ENCODE results near the gene NAXD. TPM values are rescaled to one million over a fixed set of nuclear protein-coding genes. Genes with fewer than 3 reads are reported as not detected.

The NAXD gene
- total RNA-seq, 1 donor from 2014 or later: 25.6 TPM

DNA sequence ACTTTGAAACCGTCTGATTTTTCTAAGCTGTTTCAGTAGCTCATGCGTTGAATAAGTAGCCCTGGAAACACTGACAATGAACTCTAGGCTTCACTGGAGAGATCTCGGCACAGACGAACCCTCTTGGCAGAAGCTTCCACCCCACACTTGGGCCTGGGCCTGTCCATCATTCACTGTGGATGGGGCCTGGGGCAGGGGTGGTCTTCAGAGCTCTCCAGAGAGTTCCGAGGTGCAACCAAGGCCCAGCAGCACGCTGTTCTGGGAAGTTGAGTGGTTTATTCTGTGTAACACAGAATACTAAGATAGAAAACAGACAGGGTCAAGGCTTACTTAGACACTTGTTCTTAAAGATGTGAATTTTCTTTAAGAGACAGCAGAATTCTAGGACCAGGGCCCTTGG, 21.9 kb downstream of the NAXD start:
- TF ChIP-seq, protein P1, sequence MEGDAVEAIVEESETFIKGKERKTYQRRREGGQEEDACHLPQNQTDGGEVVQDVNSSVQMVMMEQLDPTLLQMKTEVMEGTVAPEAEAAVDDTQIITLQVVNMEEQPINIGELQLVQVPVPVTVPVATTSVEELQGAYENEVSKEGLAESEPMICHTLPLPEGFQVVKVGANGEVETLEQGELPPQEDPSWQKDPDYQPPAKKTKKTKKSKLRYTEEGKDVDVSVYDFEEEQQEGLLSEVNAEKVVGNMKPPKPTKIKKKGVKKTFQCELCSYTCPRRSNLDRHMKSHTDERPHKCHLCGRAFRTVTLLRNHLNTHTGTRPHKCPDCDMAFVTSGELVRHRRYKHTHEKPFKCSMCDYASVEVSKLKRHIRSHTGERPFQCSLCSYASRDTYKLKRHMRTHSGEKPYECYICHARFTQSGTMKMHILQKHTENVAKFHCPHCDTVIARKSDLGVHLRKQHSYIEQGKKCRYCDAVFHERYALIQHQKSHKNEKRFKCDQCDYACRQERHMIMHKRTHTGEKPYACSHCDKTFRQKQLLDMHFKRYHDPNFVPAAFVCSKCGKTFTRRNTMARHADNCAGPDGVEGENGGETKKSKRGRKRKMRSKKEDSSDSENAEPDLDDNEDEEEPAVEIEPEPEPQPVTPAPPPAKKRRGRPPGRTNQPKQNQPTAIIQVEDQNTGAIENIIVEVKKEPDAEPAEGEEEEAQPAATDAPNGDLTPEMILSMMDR (IDR thresholded peaks at IDR 0.05; ENCODE audit: insufficient read depth, low read length, poor library complexity, severe bottlenecking): no peak
- no peak for DNase-seq (ENCODE audit: low read depth)
- H3K36me3 ChIP-seq (ENCODE audit: control insufficient read depth, insufficient read depth, low read length): peaks cover 6% of the 10 kb centered on the region
- H3K27me3 ChIP-seq (ENCODE audit: control insufficient read depth, insufficient read depth, low read length): no peaks in the 10 kb centered on the region
- H3K4me3 ChIP-seq (ENCODE audit: low read depth, low read length): no peak overlapping the region

- Histone ChIP-seq H3K36me3 (ENCODE audit: control insufficient read depth, insufficient read depth, low read length) (peaks cover 6% of the 10 kb centered on the region), H3K27me3 (ENCODE audit: control insufficient read depth, insufficient read depth, low read length) (no peaks in the 10 kb centered on the region), H3K4me3 (ENCODE audit: low read depth, low read length) (no peak overlapping the region)
- DNase-seq (ENCODE audit: low read depth): no peak
- TF ChIP-seq, protein P1 (IDR thresholded peaks at IDR 0.05; ENCODE audit: insufficient read depth, low read length, poor library complexity, severe bottlenecking): no peak
Measured at GRCh38 chr13:110637747-110638146, 22.4 kb downstream of the NAXD start.

DNA sequence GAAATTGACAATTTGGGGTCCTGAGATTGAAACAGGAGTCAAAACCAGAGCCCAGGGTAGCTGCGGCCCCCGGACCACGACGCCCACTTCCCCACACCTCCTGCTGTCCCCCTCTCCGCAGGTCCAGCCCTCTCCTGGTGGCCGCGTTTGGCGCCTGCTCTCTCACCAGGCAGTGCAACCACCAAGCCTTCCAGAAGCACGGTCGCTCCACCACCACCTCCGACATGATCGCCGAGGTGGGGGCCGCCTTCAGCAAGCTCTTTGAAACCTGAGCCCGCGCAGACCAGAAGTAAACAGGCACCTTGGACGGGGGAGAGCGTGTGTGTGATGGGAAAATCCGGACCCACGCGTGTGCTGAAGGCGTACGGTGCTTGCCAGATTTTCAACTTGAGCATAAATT, 22.9 kb downstream of the NAXD start:
- no peak overlapping the region for H3K4me3 ChIP-seq (ENCODE audit: low read depth, low read length)
- peaks cover 6% of the 10 kb centered on the region for H3K36me3 ChIP-seq (ENCODE audit: control insufficient read depth, insufficient read depth, low read length)
- H3K27me3 ChIP-seq (ENCODE audit: control insufficient read depth, insufficient read depth, low read length): no peaks in the 10 kb centered on the region
- DNase-seq (ENCODE audit: low read depth): no peak
- TF ChIP-seq, protein P1 (IDR thresholded peaks at IDR 0.05; ENCODE audit: insufficient read depth, low read length, poor library complexity, severe bottlenecking): no peak

- H3K4me3 ChIP-seq (ENCODE audit: low read depth, low read length): no peak overlapping the region
- peaks cover 6% of the 10 kb centered on the region for H3K36me3 ChIP-seq (ENCODE audit: control insufficient read depth, insufficient read depth, low read length)
- TF ChIP-seq, protein P1 (IDR thresholded peaks at IDR 0.05; ENCODE audit: insufficient read depth, low read length, poor library complexity, severe bottlenecking): no peak
- no peak for DNase-seq (ENCODE audit: low read depth)
- no peaks in the 10 kb centered on the region for H3K27me3 ChIP-seq (ENCODE audit: control insufficient read depth, insufficient read depth, low read length)
Measured at GRCh38 chr13:110638814-110639806, 23.8 kb downstream of the NAXD start.

DNA sequence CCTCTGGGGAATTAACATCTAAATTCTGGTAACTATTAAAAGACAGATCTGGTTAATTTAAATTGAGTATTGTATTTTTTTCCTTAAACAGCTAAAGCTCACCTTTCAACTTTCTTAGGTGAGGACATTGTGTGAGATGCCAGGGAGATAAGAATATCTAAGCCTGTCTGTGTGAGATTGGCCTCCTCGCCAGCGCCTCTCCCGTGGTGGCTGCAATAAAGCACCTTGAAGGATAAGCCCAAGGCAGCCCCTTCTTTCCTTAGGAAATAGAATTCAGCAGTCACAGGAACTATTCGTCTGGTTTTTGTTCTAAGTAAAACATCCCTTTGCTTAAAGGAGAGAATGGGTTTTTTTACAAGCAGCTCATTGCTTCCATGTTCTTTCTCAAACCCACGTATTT, 24.6 kb downstream of the NAXD start:
- Histone ChIP-seq H3K27me3 (ENCODE audit: control insufficient read depth, insufficient read depth, low read length) (no peaks in the 10 kb centered on the region), H3K36me3 (ENCODE audit: control insufficient read depth, insufficient read depth, low read length) (peaks cover 4% of the 10 kb centered on the region), H3K4me3 (ENCODE audit: low read depth, low read length) (no peak overlapping the region)
- DNase-seq (ENCODE audit: low read depth): no peak
- TF ChIP-seq, protein P1 (IDR thresholded peaks at IDR 0.05; ENCODE audit: insufficient read depth, low read length, poor library complexity, severe bottlenecking): no peak

Measured in kidney epithelial cell (primary cell).